ENCODE results near the gene VDR. TPM values are rescaled to one million over a fixed set of nuclear protein-coding genes. Genes with fewer than 3 reads are reported as not detected.

Gene VDR
- 2.7 TPM for total RNA-seq

DNA sequence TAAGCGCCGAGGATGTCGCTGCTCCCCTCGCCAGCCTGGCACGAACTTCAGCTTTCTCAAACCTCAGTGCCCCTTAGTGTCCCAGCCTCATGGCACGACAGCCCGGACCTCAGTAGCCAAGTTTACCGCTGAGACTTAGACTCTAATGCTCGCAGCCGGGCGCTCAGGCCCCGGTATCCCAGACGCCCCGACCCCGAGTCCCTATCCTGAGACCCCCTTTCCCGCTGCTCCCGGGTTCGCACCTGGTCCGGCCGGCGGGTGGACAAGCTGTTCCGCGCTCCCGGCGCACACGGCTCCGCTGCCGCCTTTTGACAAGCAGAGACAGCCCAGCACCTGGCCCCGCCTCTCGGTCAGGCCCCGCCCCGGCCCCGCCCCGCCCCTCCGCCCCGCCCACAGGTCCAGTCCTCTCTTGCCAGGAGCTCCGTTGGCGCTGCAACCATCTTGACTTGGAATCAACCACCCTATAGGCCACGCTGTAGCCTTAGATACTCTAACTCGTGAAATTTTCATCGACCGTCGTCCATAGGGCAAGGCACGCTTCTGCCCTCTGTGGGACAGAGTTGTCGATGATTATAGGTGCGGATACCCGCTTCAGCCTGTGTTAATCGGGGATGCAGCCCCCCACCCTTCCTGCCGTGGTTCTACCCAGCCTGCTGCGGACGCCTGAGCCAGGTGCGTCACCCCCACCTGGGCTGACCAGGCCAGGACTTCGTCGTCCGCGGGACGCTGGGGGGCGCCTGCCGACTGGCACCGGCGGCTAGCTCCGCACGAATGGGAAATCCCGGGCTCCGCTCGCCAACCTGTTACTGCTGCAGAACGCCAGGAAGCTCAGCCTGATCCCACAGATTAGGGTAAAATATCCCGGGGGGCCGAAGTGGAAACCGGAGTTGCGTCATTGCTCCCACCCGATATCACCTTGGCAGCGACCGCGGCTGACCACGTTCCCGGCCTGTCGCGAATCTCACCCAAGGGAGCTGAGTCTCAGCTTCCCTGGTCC, at the start of gene VDR:
Gene VDR, minus strand, starts transcription at position 282 of the 997 bp plus-strand sequence. CDS start 25,881 bp downstream, outside the sequence.

DNA sequence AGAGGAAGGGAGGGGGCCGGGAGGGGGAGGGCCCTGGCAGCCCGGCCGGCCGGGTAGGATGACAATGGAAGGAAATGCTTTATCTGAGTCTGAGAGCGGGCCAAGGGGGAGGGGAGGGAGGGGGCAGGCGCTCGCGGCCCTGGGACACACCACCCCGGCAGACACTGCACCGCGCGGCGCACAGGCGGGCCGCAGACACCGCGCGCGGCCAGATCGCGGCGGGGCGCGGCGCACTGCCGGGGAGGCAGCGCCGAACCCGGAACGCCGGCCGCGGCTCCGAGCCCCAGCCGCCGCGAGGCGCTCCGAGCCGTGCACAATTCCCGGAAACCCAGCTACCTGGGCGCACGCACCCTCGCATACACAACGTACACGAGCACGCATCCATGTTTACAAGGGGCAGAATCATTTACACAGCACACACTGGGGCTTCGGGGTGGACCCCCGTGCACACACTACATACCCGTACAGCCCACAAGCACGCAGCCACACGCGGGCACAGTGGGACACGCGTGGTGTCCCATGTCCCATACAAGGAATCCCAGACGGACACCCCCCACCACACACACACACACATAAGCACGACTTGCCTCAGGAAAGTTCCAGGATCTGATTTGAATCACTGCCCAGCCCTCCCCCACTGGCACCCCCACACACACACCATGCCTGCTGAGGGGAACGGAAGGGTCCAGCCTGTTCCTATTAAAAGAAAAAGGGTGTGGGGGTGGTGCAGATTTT, 84.7 kb downstream of the VDR start, which contains the start of gene HDAC7:
Gene HDAC7, minus strand, starts transcription at position 8 of the 735 bp plus-strand sequence. CDS start 118 bp downstream, outside the sequence.

Other genes with a start within 250 kb of the VDR start
- gene RPAP3, start 199.0 kb downstream of the VDR start, total RNA-seq = 11.3 TPM
- gene ENDOU, start 179.5 kb downstream of the VDR start, total RNA-seq = not detected
- 46.5 TPM for gene RAPGEF3, start 146.1 kb downstream of the VDR start, total RNA-seq
- 30.6 TPM for gene SLC48A1, start 131.8 kb downstream of the VDR start, total RNA-seq
- 78.6 TPM for gene HDAC7, start 85.1 kb downstream of the VDR start, total RNA-seq
- gene TMEM106C, start 58.6 kb upstream of the VDR start, total RNA-seq = 111 TPM
- 29.5 TPM for gene COL2A1, start 99.5 kb upstream of the VDR start, total RNA-seq
- 34.0 TPM for gene SENP1, start 201.1 kb upstream of the VDR start, total RNA-seq
- gene PFKM, start 214.4 kb upstream of the VDR start, total RNA-seq = 122 TPM